NCI-H82 (cell line): ENCODE results near the gene SLC27A2.

Experiments used
- DNase-seq: peaks from one replicate; lab custom pipeline; 2025; lab: John Stamatoyannopoulos, UW

Gene SLC27A2

GRCh38 chr15:50190723-50191122 lies 8.7 kb downstream of the SLC27A2 start:
- no peak for DNase-seq

DNA sequence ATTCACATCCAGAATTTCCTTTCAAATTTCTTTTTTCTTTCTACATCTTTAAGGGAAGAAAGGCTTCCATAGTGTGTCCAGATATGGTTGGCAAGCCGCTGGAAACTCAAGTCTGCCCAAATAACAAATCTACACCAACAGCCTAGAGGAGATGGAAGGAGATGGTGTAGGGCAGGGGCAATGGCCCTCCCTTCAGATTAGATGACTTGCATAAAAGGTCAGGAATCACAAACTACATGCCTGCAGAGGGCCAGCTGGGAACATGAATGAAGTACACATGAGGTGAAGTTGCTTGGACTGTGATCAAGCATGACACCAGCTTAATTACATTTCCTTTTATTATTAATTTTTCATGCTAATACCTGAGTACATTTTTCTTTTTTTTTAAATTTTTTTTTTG lies 10.2 kb downstream of the SLC27A2 start:
- DNase-seq: no peak

GRCh38 chr15:50192926-50193620 lies 11.1 kb downstream of the SLC27A2 start:
- DNase-seq: peak; percentile 53

- no peak for DNase-seq
These were observed 20.0 kb downstream of the SLC27A2 start for GRCh38 chr15:50202003-50202402.

- no peak for DNase-seq
These were observed 24.0 kb downstream of the SLC27A2 start for GRCh38 chr15:50206020-50206419.

- no peak for DNase-seq
These were observed 27.8 kb downstream of the SLC27A2 start for GRCh38 chr15:50209809-50210208.

- DNase-seq: peak; percentile 81
These were observed 28.6 kb downstream of the SLC27A2 start for GRCh38 chr15:50210462-50211157.

DNA sequence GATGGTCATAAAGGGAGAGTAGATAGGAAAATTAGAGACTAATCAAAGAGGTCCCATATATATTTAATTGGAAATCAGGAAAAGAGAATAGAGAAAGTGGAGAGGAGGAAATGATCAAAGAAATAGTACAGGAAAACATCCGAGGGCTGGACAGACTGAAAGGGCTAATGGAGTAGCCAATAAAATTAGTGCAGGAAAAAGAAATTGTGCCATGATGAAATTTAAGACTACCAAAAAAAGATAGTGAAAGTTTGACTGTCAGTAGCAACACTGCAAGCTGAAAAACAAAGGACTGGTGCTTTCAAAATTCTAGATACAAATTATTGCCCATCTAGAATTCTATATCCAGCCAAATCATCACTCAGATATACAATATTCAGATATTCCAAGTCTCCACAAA lies 36.3 kb downstream of the SLC27A2 start:
- no peak for DNase-seq

GRCh38 chr15:50218691-50219090 lies 36.7 kb downstream of the SLC27A2 start:
- DNase-seq: no peak

GRCh38 chr15:50219820-50220219 lies 37.8 kb downstream of the SLC27A2 start:
- DNase-seq: peak; percentile 59

DNA sequence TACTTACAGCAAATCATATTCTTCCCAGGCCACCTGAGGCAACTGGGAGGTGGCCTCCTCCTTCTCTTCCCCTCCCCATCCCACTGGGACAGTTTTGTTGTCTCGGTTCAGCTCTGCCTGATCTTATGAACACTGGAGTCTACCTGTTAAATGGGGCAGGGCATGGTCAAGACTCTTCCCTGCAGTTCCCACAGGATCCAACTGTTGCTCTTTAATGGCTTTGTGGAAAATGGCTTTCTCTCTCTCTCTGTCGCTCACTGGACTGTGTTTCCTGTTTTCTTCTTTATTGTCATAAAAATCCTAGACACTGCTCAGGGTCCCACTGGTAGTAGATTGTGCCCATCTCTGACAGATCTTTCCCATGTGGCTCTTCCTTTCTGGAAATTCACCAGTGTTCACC lies 40.2 kb downstream of the SLC27A2 start:
- DNase-seq: no peak

DNA sequence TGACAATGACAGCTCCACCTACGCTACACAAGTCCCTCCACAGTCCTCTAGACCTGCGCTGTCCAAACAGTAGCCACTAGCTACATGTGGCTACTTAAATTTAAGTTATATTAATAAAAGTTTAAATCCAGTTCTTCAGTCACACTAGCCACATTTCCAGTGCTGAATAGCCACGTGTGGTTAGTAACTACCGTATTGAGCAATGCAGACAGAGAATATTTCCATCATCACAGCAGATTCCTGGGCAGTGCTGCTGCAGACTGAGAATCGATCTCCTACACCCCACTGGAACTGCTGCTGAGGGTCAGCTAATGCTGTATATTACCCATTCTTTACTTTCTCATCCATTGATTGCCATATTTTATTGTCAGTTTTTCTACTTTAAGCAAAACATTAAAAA lies 42.6 kb downstream of the SLC27A2 start:
- no peak for DNase-seq

DNA sequence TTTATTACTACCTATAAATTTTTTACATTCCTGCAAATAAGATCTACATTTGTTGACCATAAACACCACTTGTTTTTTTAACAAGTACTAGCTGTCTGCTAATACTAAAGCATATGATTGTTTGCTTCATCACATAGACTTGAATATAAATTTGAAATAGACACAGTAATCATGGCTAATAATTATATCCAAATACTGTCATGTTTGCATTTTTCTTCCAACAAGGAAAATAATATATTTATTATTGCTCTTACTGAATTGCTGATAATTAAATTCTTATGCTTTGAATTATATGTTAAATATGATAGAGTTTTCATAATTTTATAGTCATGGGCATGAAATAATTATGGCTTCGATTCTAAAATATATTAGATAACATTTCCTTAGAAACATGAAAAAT lies 43.1 kb downstream of the SLC27A2 start:
- no peak for DNase-seq

GRCh38 chr15:50225938-50226337 lies 43.9 kb downstream of the SLC27A2 start:
- DNase-seq: no peak

- no peak for DNase-seq
These were observed 45.1 kb downstream of the SLC27A2 start for GRCh38 chr15:50227076-50227475.

DNA sequence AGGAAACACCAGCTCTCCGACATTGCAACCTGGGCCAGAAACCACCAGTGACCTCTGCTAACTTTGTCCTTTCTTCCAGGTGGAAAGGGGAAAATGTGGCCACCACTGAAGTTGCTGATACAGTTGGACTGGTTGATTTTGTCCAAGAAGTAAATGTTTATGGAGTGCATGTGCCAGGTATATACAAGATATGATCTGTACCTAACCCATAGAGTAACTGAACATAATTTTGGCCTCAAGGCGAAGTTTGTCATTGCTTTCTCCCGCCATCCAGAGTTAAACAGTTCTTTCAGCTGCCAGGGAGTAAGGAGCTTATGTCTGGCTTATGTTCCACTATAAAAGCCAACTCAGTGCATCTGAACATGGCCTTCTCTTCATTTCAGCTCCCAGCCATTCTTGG lies 46.9 kb downstream of the SLC27A2 start:
- peak; percentile 72 for DNase-seq

DNA sequence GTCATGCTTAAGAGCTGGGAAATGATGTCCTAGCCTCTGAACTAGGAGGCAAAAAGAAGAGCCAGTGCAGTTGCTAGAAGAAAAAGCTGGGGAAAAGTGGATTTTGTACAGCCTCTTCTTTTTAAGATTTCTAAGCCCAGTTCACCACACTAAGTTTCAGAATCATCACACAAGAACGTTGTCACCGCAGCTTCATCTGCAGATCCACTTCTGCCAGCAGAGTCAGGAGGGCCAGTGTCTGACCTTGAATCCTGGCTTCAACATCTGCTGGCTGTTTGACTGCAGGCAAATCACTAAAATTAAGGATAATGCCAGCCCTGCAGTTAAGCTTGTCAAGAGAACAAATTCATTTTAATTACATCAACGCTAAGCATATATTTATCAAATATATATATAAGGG lies 47.3 kb downstream of the SLC27A2 start:
- peak; percentile 49 for DNase-seq

GRCh38 chr15:50231761-50232160 lies 49.8 kb downstream of the SLC27A2 start:
- peak; percentile 47 for DNase-seq

- no peak for DNase-seq
These were observed 50.8 kb downstream of the SLC27A2 start for GRCh38 chr15:50232791-50233190.

DNA sequence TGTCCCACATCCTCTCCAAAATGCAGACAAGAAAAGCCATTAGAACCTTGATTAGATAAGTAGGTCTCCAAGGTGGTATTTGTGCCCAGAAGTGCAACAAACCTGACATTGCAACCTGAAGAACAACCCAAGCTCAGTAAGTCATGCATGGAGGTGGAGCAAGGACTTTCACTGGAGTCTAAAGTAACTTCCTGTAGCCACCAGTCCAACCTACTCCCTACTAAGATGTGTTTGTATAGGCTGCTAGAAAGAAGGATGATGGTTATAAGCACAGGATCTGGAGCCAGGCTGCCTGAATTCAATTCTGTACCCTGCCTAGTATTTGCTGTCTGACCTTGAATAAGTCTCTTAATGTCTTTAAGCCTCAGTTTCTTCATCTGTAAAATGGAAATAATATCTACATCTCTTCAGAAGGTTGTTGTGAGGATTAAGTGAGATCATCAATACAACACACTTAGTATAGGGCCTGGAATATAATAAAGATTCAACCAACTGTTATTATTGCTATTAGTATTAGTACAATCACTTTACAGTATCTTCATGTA lies 51.3 kb downstream of the SLC27A2 start:
- no peak for DNase-seq

GRCh38 chr15:50234764-50235163 lies 52.8 kb downstream of the SLC27A2 start:
- DNase-seq: peak; percentile 56

- no peak for DNase-seq
These were observed 53.8 kb downstream of the SLC27A2 start for GRCh38 chr15:50235794-50236193.

DNA sequence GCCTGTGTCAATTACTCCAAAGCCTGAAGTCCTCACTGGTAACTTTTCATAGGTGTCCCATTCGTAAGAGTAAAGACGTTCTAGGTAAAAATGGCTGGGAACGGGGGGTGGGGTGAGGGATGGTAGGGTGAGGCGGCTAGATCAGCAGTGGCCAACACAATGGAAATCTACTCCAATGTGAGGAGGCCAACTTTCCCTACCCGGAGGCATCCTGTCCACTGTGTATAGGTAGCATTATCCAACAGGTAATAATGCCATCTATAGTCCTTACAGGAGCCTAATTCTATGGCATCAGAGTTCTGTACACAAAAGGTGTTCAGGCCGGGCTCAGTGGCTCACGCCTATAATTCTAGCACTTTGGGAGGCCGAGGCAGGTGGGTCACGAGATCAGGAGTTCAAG lies 54.4 kb downstream of the SLC27A2 start:
- no peak for DNase-seq

- no peak for DNase-seq
These were observed 56.3 kb downstream of the SLC27A2 start for GRCh38 chr15:50238255-50238654.
